Sigmoid colon (tissue), 7 donors: ENCODE results near the gene TAS2R50. TPM values are rescaled to one million over a fixed set of nuclear protein-coding genes. Genes with fewer than 3 reads are reported as not detected.
"Not testable (repeated sequence)": the region's sequence is repeated elsewhere in the genome, so short reads cannot be mapped to it uniquely, and the experiment has no call there.

Source experiments
- DNase-seq: peaks from one replicate; pipeline ENCODE4 v3.0.0-alpha.2; 2019
- H3K27ac ChIP-seq, 4 donors: fragments of 200-600 bp; sonication (generic); one replicate each; pipeline ENCODE4 v1.5.1; 2016 to 2019; ENCODE audit warnings: mild to moderate bottlenecking in 1 of 4
- H3K27me3 ChIP-seq, 3 donors: fragments of 200-600 bp; sonication (generic); one replicate each; pipeline ENCODE4 v1.5.1; 2019; ENCODE audit warnings: mild to moderate bottlenecking in 1 of 3
- H3K36me3 ChIP-seq, 4 donors: fragments of 200-600 bp; sonication (generic); one replicate each; pipeline ENCODE4 v1.5.1; 2016 to 2019
- H3K4me1 ChIP-seq, 4 donors: fragments of 200-600 bp; sonication (generic); one replicate each; pipeline ENCODE4 v1.5.1; 2017 to 2019
- H3K4me3 ChIP-seq, 4 donors: fragments of 200-600 bp; sonication (generic); one replicate each; pipeline ENCODE4 v1.5.1; 2017 to 2019; ENCODE audit warnings: mild to moderate bottlenecking in 2 of 4, moderate library complexity in 1 of 4
- H3K9me3 ChIP-seq, 4 donors: fragments of 200-600 bp in 3 of 4; sonication (generic) in 3 of 4; one replicate each; pipeline versions ENCODE4 v1.5.1 to v1.6.1; 2013 to 2019
- CTCF ChIP-seq, 4 experiments: fragments of 450-650 bp in 3 of 4; fragments of 200-600 bp in 1 of 4; IDR thresholded peaks; one replicate each; pipeline ENCODE4 v1.5.1; 2016 to 2019; ENCODE audit warnings: antibody characterized with exemption in 4 of 4, mild to moderate bottlenecking in 3 of 4, moderate library complexity in 2 of 4
- EP300 ChIP-seq, 4 donors: sonication (generic); formaldehyde crosslinking; IDR thresholded peaks; one replicate each; pipeline ENCODE4 v1.6.1; 2017; ENCODE audit warnings: antibody characterized with exemption in 4 of 4
- POLR2A ChIP-seq, 2 donors: fragments of 450-650 bp; IDR thresholded peaks; one replicate each; pipeline ENCODE4 v1.6.1; 2016; ENCODE audit warnings: antibody characterized with exemption in 2 of 2, mild to moderate bottlenecking in 2 of 2, moderate library complexity in 2 of 2
- POLR2AphosphoS5 ChIP-seq, 4 donors: sonication (generic); formaldehyde crosslinking; IDR thresholded peaks; one replicate each; pipeline ENCODE4 v1.6.1; 2017; ENCODE audit warnings: antibody characterized with exemption in 4 of 4
- WGBS, 2 donors: extraction: QIAGEN DNeasy Blood & Tissue Kit; methylation state at CpG; one replicate each; pipeline ENCODE4 v1.1.7; 2013; 5-methylcytosine and 5-hydroxymethylcytosine counted together
- intact Hi-C: fragments of 100-400 bp; cut with DNase I; formaldehyde crosslinking; loops from one replicate; pipeline ENCODE4 v1.15.1; 2023
- polyA plus RNA-seq, 3 donors: library from polyadenylated mRNA; stranded (reverse); fragments of 200-250 nt; gene quantifications; one replicate each; pipeline ENCODE4 v1.2.3, GENCODE V29; 2013
- total RNA-seq, 4 donors: library from RNA; depleted of rRNA; stranded (reverse); fragments of >200 nt; gene quantifications; one replicate each; pipeline ENCODE4 v1.1.0, GENCODE V29; 2016
- donor health status: healthy with polysubstance abuse.
- donor health status: Bipolar disorder and iron deficiency.
- donor health status: healthy.

Gene TAS2R50, protein sequence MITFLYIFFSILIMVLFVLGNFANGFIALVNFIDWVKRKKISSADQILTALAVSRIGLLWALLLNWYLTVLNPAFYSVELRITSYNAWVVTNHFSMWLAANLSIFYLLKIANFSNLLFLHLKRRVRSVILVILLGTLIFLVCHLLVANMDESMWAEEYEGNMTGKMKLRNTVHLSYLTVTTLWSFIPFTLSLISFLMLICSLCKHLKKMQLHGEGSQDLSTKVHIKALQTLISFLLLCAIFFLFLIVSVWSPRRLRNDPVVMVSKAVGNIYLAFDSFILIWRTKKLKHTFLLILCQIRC
- total RNA-seq (1 to 10 TPM; 1.4 to 4.6 (median 2.1) TPM), polyA plus RNA-seq (under 1 TPM in 1 of 3 donors, not detected in 2; 0.28 TPM)

DNA sequence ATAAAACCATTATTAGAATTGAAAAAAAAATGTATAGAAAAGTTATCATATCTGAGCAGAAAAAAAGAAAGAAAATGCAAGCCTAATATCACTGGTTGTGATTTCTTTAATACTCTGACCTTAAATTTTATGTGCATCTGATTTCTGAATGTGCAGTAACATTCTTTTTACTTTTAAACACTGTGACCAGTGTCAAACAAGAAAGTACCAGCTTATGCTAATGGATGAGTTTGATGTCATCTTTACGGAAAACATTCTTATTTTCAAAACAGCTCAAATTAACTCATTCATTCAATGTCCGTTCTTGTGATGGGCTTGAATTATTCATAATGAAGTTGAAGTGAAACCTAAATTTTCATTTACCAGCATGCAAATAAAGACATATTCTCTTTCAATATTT lies at the start of gene TAS2R50:
TAS2R50 (minus strand) TSS at position 101 of the 400 bp plus-strand sequence; CDS start at position 49, 52 bp downstream.
- intact Hi-C loops: no loop called here
- no peaks in the 10 kb centered on the region for H3K4me1 ChIP-seq
- H3K4me3 ChIP-seq: no peak within 1 kb of the TSS
- WGBS, 2 donors: 50 to 68% methylated on average over 2 of the region's 2 CpGs
- H3K27me3 ChIP-seq: no peaks in the 10 kb centered on the region
- TF ChIP-seq EP300 (IDR thresholded peaks at IDR 0.05): no peak
- no peak for TF ChIP-seq POLR2A (IDR thresholded peaks at IDR 0.05)
- no peak for TF ChIP-seq CTCF (IDR thresholded peaks at IDR 0.05)
- H3K9me3 ChIP-seq: peaks cover 0 to 8% (median under 1%) of the 10 kb centered on the region in 4 donors
- H3K27ac ChIP-seq: no peak within 1 kb of the TSS
- no peaks in the 10 kb centered on the region for H3K36me3 ChIP-seq
- DNase-seq: no peak

DNA sequence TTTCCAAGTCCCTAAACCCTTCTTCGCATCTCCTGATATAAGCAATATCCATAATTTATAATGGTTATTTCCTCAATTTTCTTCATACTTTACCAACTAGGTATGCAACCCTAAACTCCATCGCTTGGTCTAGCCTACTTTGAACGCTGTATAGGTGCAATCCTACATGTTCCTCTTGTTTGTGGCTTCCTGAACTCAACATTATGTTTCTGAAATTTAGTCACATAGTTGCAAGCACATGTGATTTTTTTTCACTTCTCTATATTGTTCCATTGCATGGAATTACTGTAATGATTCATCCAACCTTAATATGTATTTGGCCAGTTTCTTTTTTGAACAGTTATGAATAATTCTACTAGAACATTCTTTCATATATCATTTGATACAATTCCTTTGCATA lies 47.2 kb upstream of the TAS2R50 start:
- H3K4me1 ChIP-seq, H3K9me3 ChIP-seq, H3K27ac ChIP-seq, H3K4me3 ChIP-seq, H3K27me3 ChIP-seq, DNase-seq, intact Hi-C loops, H3K36me3 ChIP-seq: not testable (repeated sequence)
- WGBS, 2 donors: 100% methylated on average over 1 of the region's 3 CpGs; no CpG with 5 or more reads in 1 of the 2 donors

- Histone ChIP-seq H3K27ac (no peak within 1 kb of the TSS), H3K4me3 (no peak within 1 kb of the TSS), H3K27me3 (no peaks in the 10 kb centered on the region), H3K4me1 (no peaks in the 10 kb centered on the region), H3K36me3 (peaks cover 0 to 1% (median 0%) of the 10 kb centered on the region in 4 donors), H3K9me3 (no peaks in the 10 kb centered on the region)
- TF ChIP-seq POLR2A (IDR thresholded peaks at IDR 0.05): no peak
- no peak for TF ChIP-seq POLR2AphosphoS5 (IDR thresholded peaks at IDR 0.05)
- no peak for TF ChIP-seq CTCF (IDR thresholded peaks at IDR 0.05)
- no peak for TF ChIP-seq EP300 (IDR thresholded peaks at IDR 0.05)
- no peak for DNase-seq
- WGBS, 2 donors: 96 to 97% methylated on average over 6 of the region's 6 CpGs
- intact Hi-C loops: no loop called here
Measured at GRCh38 chr12:11031307-11031706, 44.6 kb upstream of the TAS2R50 start, which contains the start of gene TAS2R31. Gene TAS2R31 (minus strand): TSS chr12:11031407. CDS start chr12:11031335, 72 bp downstream.

- H3K36me3 ChIP-seq: peaks cover 0 to 4% (median 0%) of the 10 kb centered on the region in 4 donors
Measured at GRCh38 chr12:11026118-11026517, 39.4 kb upstream of the TAS2R50 start.

More at GRCh38 chr12:11026118-11026517, 39.4 kb upstream of the TAS2R50 start:
- H3K9me3 ChIP-seq: no peaks in the 10 kb centered on the region
- intact Hi-C loops: no loop called here
- WGBS, 2 donors: 96% methylated on average over 6 of the region's 6 CpGs
- no peak for DNase-seq
- H3K27ac ChIP-seq: no peak overlapping the region
- H3K4me1 ChIP-seq: no peaks in the 10 kb centered on the region
- H3K4me3 ChIP-seq: no peak overlapping the region
- TF ChIP-seq EP300 (IDR thresholded peaks at IDR 0.05) (no peak), POLR2AphosphoS5 (IDR thresholded peaks at IDR 0.05) (no peak), POLR2A (IDR thresholded peaks at IDR 0.05) (no peak), CTCF (IDR thresholded peaks at IDR 0.05) (no peak)
- no peaks in the 10 kb centered on the region for H3K27me3 ChIP-seq
